Measurements from ENCODE around the gene UBASH3A. TPM values are rescaled to one million over a fixed set of nuclear protein-coding genes. Genes with fewer than 3 reads are reported as not detected.

Gene UBASH3A
- polyA plus RNA-seq, 1 of the 3 experiments (the other 2 are of a cell fraction): not detected

GRCh38 chr21:42435401-42435800, 31.7 kb downstream of the UBASH3A start:
- Histone ChIP-seq H4K20me1 (ENCODE audit: insufficient read depth) (no peaks in the 10 kb centered on the region), H3F3A (replicated peaks; ENCODE audit: insufficient read depth) (no peaks in the 10 kb centered on the region), H3K9ac (no peak overlapping the region), H3K9me2 (no peaks in the 10 kb centered on the region), H3K4me2 (no peak overlapping the region), H3K4me1 (ENCODE audit: control insufficient read depth in 1 of 2, insufficient read depth in 2 of 2, low read depth in 1 of 2, low read length in 1 of 2) (no peaks in the 10 kb centered on the region; a peak in 1 of 4 replicates), H3K9me3 (peaks cover 5% of the 10 kb centered on the region; the same call in 1 of the 2 replicates), H3K27me3 (ENCODE audit: insufficient read depth) (no peaks in the 10 kb centered on the region), H3K79me2 (ENCODE audit: insufficient read depth) (no peaks in the 10 kb centered on the region), H3K36me3 (replicated peaks in 1 of 2; ENCODE audit: control insufficient read depth in 1 of 2, insufficient read depth in 2 of 2, low read length in 1 of 2) (no peaks in the 10 kb centered on the region), H3K27ac (ENCODE audit: low read depth in 2 of 2, low read length in 1 of 2) (no peak overlapping the region), H3K4me3 (ENCODE audit: low read depth in 2 of 2, low read length in 1 of 2) (no peak overlapping the region), H2AFZ (ENCODE audit: low read depth) (no peak overlapping the region)
- DNase-seq: no peak
- WGBS (ENCODE audit: low lambda C conversion rate): 5% methylated on average over 4 of the region's 4 CpGs
- TF ChIP-seq IRF3 (IDR thresholded peaks at IDR 0.05; ENCODE audit: low read depth, low read length) (no peak), TEAD4 (IDR thresholded peaks at IDR 0.05; ENCODE audit: borderline replicate concordance, insufficient read depth) (no peak), JUND (IDR thresholded peaks at IDR 0.05) (no peak), MXI1 (IDR thresholded peaks at IDR 0.05; ENCODE audit: low read depth, low read length) (no peak)
- ChIA-PET POLR2A (no interaction called here), CTCF (no interaction called here)

GRCh38 chr21:42435833-42436232, 32.1 kb downstream of the UBASH3A start:
- no peaks in the 10 kb centered on the region for H3F3A ChIP-seq (replicated peaks; ENCODE audit: insufficient read depth)
- H2AFZ ChIP-seq (ENCODE audit: low read depth): no peak overlapping the region
- H3K9ac ChIP-seq: no peak overlapping the region
- H4K20me1 ChIP-seq (ENCODE audit: insufficient read depth): no peaks in the 10 kb centered on the region
- no peak for DNase-seq
- no peaks in the 10 kb centered on the region; a peak in 1 of 4 replicates for H3K4me1 ChIP-seq (ENCODE audit: control insufficient read depth in 1 of 2, insufficient read depth in 2 of 2, low read depth in 1 of 2, low read length in 1 of 2)
- no peaks in the 10 kb centered on the region for H3K27me3 ChIP-seq (ENCODE audit: insufficient read depth)
- TF ChIP-seq USF2 (IDR thresholded peaks at IDR 0.05; ENCODE audit: borderline replicate concordance, low read depth, low read length): no peak
- TF ChIP-seq GATA2 (CRISPR knock-in tag; IDR thresholded peaks at IDR 0.05): no peak
- no peak for TF ChIP-seq MEF2A (IDR thresholded peaks at IDR 0.05; ENCODE audit: borderline replicate concordance, low read depth)
- TF ChIP-seq RCOR1 (IDR thresholded peaks at IDR 0.05; ENCODE audit: low read length): no peak
- TF ChIP-seq MAX (IDR thresholded peaks at IDR 0.05; ENCODE audit: low read depth): no peak
- no peak for TF ChIP-seq EZH2phosphoT487 (IDR thresholded peaks at IDR 0.05; ENCODE audit: borderline replicate concordance, low read depth)
- CTCF ChIA-PET: no interaction called here
- H3K27ac ChIP-seq (ENCODE audit: low read depth in 2 of 2, low read length in 1 of 2): no peak overlapping the region
- no peak overlapping the region for H3K4me2 ChIP-seq
- peaks cover 5% of the 10 kb centered on the region; the same call in 1 of the 2 replicates for H3K9me3 ChIP-seq
- H3K79me2 ChIP-seq (ENCODE audit: insufficient read depth): no peaks in the 10 kb centered on the region
- H3K9me2 ChIP-seq: no peaks in the 10 kb centered on the region
- no peaks in the 10 kb centered on the region for H3K36me3 ChIP-seq (replicated peaks in 1 of 2; ENCODE audit: control insufficient read depth in 1 of 2, insufficient read depth in 2 of 2, low read length in 1 of 2)
- POLR2A ChIA-PET: no interaction called here
- no peak overlapping the region for H3K4me3 ChIP-seq (ENCODE audit: low read depth in 2 of 2, low read length in 1 of 2)

- H3K9me2 ChIP-seq: no peaks in the 10 kb centered on the region
- H3K4me2 ChIP-seq: no peak overlapping the region
- H3K36me3 ChIP-seq (replicated peaks in 1 of 2; ENCODE audit: control insufficient read depth in 1 of 2, insufficient read depth in 2 of 2, low read length in 1 of 2): no peaks in the 10 kb centered on the region
- H3K4me3 ChIP-seq (ENCODE audit: low read depth in 2 of 2, low read length in 1 of 2): no peak overlapping the region
- H3K27me3 ChIP-seq (ENCODE audit: insufficient read depth): no peaks in the 10 kb centered on the region
- H3K9ac ChIP-seq: no peak overlapping the region
- H3K79me2 ChIP-seq (ENCODE audit: insufficient read depth): no peaks in the 10 kb centered on the region
- no peaks in the 10 kb centered on the region for H4K20me1 ChIP-seq (ENCODE audit: insufficient read depth)
- CTCF ChIA-PET: interaction anchor here (1.1 kb wide), 1 partner anchor 13 kb away, joined by 3 read pairs; no protein-coding TSS in a partner anchor
- H3K27ac ChIP-seq (ENCODE audit: low read depth in 2 of 2, low read length in 1 of 2): no peak overlapping the region
- no peaks in the 10 kb centered on the region for H3F3A ChIP-seq (replicated peaks; ENCODE audit: insufficient read depth)
- POLR2A ChIA-PET: no interaction called here
- TF ChIP-seq IRF3 (IDR thresholded peaks at IDR 0.05; ENCODE audit: low read depth, low read length) (no peak), TCF12 (IDR thresholded peaks at IDR 0.05) (no peak), REST (IDR thresholded peaks at IDR 0.05; ENCODE audit: low read depth, low read length) (no peak), SIN3A (IDR thresholded peaks at IDR 0.05; ENCODE audit: borderline replicate concordance, low read depth, low read length) (no peak)
- H2AFZ ChIP-seq (ENCODE audit: low read depth): no peak overlapping the region
- DNase-seq: no peak
- no peaks in the 10 kb centered on the region; a peak in 1 of 4 replicates for H3K4me1 ChIP-seq (ENCODE audit: control insufficient read depth in 1 of 2, insufficient read depth in 2 of 2, low read depth in 1 of 2, low read length in 1 of 2)
- peaks cover 5% of the 10 kb centered on the region; the same call in 1 of the 2 replicates for H3K9me3 ChIP-seq
Measured at GRCh38 chr21:42436914-42437313, 33.2 kb downstream of the UBASH3A start.
